HepG2 (cell line): ENCODE results near the gene TM4SF20. TPM values are rescaled to one million over a fixed set of nuclear protein-coding genes. Genes with fewer than 3 reads are reported as not detected.

Experiments
- ARID2 ChIP-seq: sonication (generic); formaldehyde crosslinking; IDR thresholded peaks from 2 replicates; pipeline ENCODE4 v1.8.1; 2022; ENCODE audit warnings: mild to moderate bottlenecking, missing genetic modification reagents, borderline replicate concordance
- CENPBD1 ChIP-seq: sonication (generic); formaldehyde crosslinking; IDR thresholded peaks from 2 replicates; pipeline ENCODE4 v1.8.0; 2022; ENCODE audit warnings: missing genetic modification reagents, low read depth, mild to moderate bottlenecking, borderline replicate concordance
- FOXP1 ChIP-seq, 2 experiments: fragments of 450-650 bp in 1 of 2; IDR thresholded peaks; 2 replicates each; pipeline ENCODE4 v1.6.1; 2017 to 2018; ENCODE audit warnings: antibody characterized with exemption in 1 of 2
- GATAD1 ChIP-seq: IDR thresholded peaks from 2 replicates; pipeline ENCODE4 v1.6.1; 2016; ENCODE audit warnings: missing genetic modification reagents, missing compliant biosample characterization
- GPN1 ChIP-seq: sonication (generic); formaldehyde crosslinking; IDR thresholded peaks from 2 replicates; pipeline ENCODE4 v1.5.1; 2020; ENCODE audit warnings: missing genetic modification reagents, borderline replicate concordance
- GTF3A ChIP-seq: sonication (generic); formaldehyde crosslinking; conservative IDR thresholded peaks from 2 replicates; pipeline ENCODE4 v1.4.0; 2020; ENCODE audit warnings: mild to moderate bottlenecking, missing genetic modification reagents
- HDAC2 ChIP-seq: sonication (generic); formaldehyde crosslinking; IDR thresholded peaks from 2 replicates; pipeline ENCODE4 v1.4.0; 2020; ENCODE audit warnings: missing genetic modification reagents
- KDM5A ChIP-seq: fragments of 200-600 bp; sonication (generic); IDR thresholded peaks from 2 replicates; pipeline ENCODE4 v1.7.0; 2018; ENCODE audit warnings: antibody characterized with exemption, mild to moderate bottlenecking, low read length, borderline replicate concordance
- RFX5 ChIP-seq: IDR thresholded peaks from 2 replicates; pipeline ENCODE4 v1.6.1; 2011; ENCODE audit warnings: low read depth, low read length, improper control_type of control experiment
- RNF219 ChIP-seq: sonication (generic); formaldehyde crosslinking; IDR thresholded peaks from 2 replicates; pipeline ENCODE4 v1.5.0; 2020; ENCODE audit warnings: mild to moderate bottlenecking, missing genetic modification reagents
- RXRA ChIP-seq: sonication (generic); formaldehyde crosslinking; IDR thresholded peaks from 2 replicates; pipeline ENCODE4 v1.5.1; 2020; ENCODE audit warnings: missing genetic modification reagents
- SKI ChIP-seq: fragments of 450-650 bp; IDR thresholded peaks from one replicate; pipeline ENCODE4 v1.6.1; 2018; ENCODE audit warnings: mild to moderate bottlenecking; ENCODE audit not compliant: partially characterized antibody
- SRF ChIP-seq: IDR thresholded peaks from 2 replicates; pipeline ENCODE4 v1.6.1; 2011; ENCODE audit warnings: mild to moderate bottlenecking, low read depth, low read length, moderate library complexity
- ZFY ChIP-seq: sonication (generic); formaldehyde crosslinking; IDR thresholded peaks from 2 replicates; pipeline ENCODE4 v1.4.0; 2020; ENCODE audit warnings: missing genetic modification reagents
- ZHX2 ChIP-seq, 2 experiments: sonication (generic) in 1 of 2; formaldehyde crosslinking in 1 of 2; IDR thresholded peaks; 2 replicates each; pipeline versions ENCODE4 v1.6.1 to v1.9.0; 2014 to 2022; ENCODE audit warnings: antibody characterized with exemption in 1 of 2, borderline replicate concordance in 1 of 2, inconsistent platforms in 1 of 2, low read depth in 1 of 2, missing genetic modification reagents in 1 of 2
- ZMYM2 ChIP-seq: sonication (generic); formaldehyde crosslinking; IDR thresholded peaks from 2 replicates; pipeline ENCODE4 v1.8.0; 2022; ENCODE audit warnings: mild to moderate bottlenecking, missing genetic modification reagents
- ZNF232 ChIP-seq: sonication (generic); formaldehyde crosslinking; IDR thresholded peaks from 2 replicates; pipeline ENCODE4 v1.4.0; 2020; ENCODE audit warnings: missing genetic modification reagents, borderline replicate concordance
- ZNF275 ChIP-seq: sonication (generic); formaldehyde crosslinking; IDR thresholded peaks from 2 replicates; pipeline ENCODE4 v1.8.0; 2022; ENCODE audit warnings: missing genetic modification reagents, mild to moderate bottlenecking, inconsistent platforms, borderline replicate concordance
- ZNF563 ChIP-seq: sonication (generic); formaldehyde crosslinking; IDR thresholded peaks from 2 replicates; pipeline ENCODE4 v1.8.0; 2022; ENCODE audit warnings: mild to moderate bottlenecking, moderate library complexity, missing genetic modification reagents
- ZNF564 ChIP-seq: sonication (generic); formaldehyde crosslinking; IDR thresholded peaks from 2 replicates; pipeline ENCODE4 v1.8.1; 2023; ENCODE audit warnings: mild to moderate bottlenecking, missing genetic modification reagents
- ZNF75D ChIP-seq: sonication (generic); formaldehyde crosslinking; IDR thresholded peaks from 2 replicates; pipeline ENCODE4 v1.8.1; 2023; ENCODE audit warnings: missing genetic modification reagents, mild to moderate bottlenecking, borderline replicate concordance
- polyA plus RNA-seq, 8 experiments: library from polyadenylated mRNA; depleted of rRNA in 3 of 8; stranded (reverse) in 7 of 8; unstranded in 1 of 8; fragments of >200 nt; fragmentation: Illumina TruSeq in 4 of 8; extraction: Trizol in 4 of 8; gene quantifications; 2 replicates each; pipeline versions ENCODE4 v1.2.1 to v1.2.3, GENCODE V29; 2011 to 2016; ENCODE audit warnings: low read depth in 4 of 8, missing spikeins in 1 of 8, mixed read lengths in 1 of 8; ENCODE audit not compliant: insufficient read depth in 1 of 8
- total RNA-seq, 5 experiments: library from RNA; depleted of rRNA; stranded (reverse); fragments of >200 nt; fragmentation: Illumina TruSeq; extraction: Trizol; gene quantifications; 2 replicates each; pipeline ENCODE4 v1.2.3, GENCODE V29; 2016; ENCODE audit warnings: low read depth in 1 of 5

The TM4SF20 gene
- total and polyA plus RNA-seq, 2 of the 13 experiments (the other 11 are each of a cell fraction or from before 2014, with no cell fraction given), result not detected

- no peak for TF ChIP-seq ZHX2 (IDR thresholded peaks at IDR 0.05; ENCODE audit: low read depth)
- TF ChIP-seq ZHX2 (CRISPR knock-in tag; IDR thresholded peaks at IDR 0.05; ENCODE audit: borderline replicate concordance), result no peak
- TF ChIP-seq ZMYM2, result 0 out of 2 replicates have a peak, but pooled peaks have one; percentile 35
- TF ChIP-seq ZFY (CRISPR knock-in tag), result no peak
- TF ChIP-seq RFX5, result no peak
- TF ChIP-seq ZNF275 (CRISPR knock-in tag), result no peak
- TF ChIP-seq CENPBD1, result no peak
- TF ChIP-seq HDAC2 (CRISPR knock-in tag), result no peak
- TF ChIP-seq GATAD1 (CRISPR knock-in tag), result 0 out of 2 replicates have a peak, but pooled peaks have one; percentile 20
- peak; percentile 46; the same call in 1 of the 2 replicates for TF ChIP-seq ARID2 (CRISPR knock-in tag)
- TF ChIP-seq GTF3A, result no peak
- no peak for TF ChIP-seq ZNF563 (CRISPR knock-in tag)
- no peak for TF ChIP-seq FOXP1 (IDR thresholded peaks at IDR 0.05)
- peak; percentile 27; the same call in 1 of the 2 replicates for TF ChIP-seq FOXP1 (CRISPR knock-in tag; IDR thresholded peaks at IDR 0.05)
- no peak for TF ChIP-seq ZNF232 (CRISPR knock-in tag)
- no peak for TF ChIP-seq SKI
- TF ChIP-seq ZNF564 (CRISPR knock-in tag), result no peak
- TF ChIP-seq SRF, result no peak
- TF ChIP-seq RXRA (CRISPR knock-in tag), result no peak
- TF ChIP-seq GPN1 (CRISPR knock-in tag), result no peak
- TF ChIP-seq KDM5A, result no peak
- TF ChIP-seq RNF219 (CRISPR knock-in tag), result no peak
- no peak for TF ChIP-seq ZNF75D (CRISPR knock-in tag)
Observed at GRCh38 chr2:227339098-227339599, 40.0 kb downstream of the TM4SF20 start (continued).
